GM19240 (cell line): ENCODE data around the gene LIM2.

Experiments
- DNase-seq: peaks from one replicate; pipeline ENCODE4 v3.0.0; 2011; ENCODE audit warnings: low spot score; ENCODE audit not compliant: insufficient read length

LIM2 gene

GRCh38 chr19:51396175-51396574 lies 8.4 kb upstream of the LIM2 start:
- DNase-seq: no peak

- DNase-seq: peak; percentile 89
These were observed 6.5 kb upstream of the LIM2 start for GRCh38 chr19:51394050-51394836.

DNA sequence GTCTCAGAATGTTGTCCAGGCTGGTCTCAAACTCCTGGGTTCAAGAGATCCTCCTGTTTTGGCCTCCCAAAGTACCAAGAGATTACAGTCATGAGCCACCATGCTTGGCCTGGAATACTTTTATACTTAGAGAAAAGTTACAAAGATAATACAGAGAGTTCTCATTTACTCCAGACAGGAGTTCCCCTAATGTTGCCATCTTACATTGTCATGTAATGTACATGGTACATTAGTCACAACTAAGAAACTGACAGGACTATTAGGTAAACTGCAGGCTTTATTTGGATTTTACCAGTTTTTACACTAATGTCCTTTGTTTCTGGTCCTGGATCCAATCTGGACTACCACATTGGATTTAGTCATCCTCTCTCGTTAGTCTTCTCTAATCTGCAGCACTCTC lies 4.9 kb upstream of the LIM2 start:
- DNase-seq: no peak

DNA sequence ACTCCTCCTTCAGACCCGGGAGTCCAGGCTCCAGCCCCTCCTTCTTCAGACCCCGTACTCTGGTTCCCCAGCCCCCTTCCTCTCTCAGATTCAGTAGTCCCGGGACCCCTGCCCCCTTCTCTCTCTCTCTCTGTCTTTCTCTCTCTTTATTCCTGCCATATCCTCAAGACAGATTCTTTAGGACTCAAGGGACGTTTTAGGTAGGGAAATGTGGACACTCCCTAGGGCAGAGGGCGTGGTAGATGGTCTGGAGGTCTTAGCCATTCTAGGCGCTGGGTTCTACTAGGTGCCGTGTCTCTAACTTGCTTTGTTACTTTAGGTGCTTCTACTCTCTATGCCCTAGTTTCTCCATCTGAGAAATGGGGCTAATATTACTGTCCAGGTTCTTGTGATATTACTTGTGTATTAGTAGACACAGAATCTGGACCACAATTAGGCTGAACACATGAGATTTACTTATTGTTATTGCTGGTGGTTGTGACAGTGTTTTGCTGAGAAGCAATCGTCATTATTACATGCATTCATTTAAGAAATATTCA lies 3.4 kb upstream of the LIM2 start:
- DNase-seq: no peak

DNA sequence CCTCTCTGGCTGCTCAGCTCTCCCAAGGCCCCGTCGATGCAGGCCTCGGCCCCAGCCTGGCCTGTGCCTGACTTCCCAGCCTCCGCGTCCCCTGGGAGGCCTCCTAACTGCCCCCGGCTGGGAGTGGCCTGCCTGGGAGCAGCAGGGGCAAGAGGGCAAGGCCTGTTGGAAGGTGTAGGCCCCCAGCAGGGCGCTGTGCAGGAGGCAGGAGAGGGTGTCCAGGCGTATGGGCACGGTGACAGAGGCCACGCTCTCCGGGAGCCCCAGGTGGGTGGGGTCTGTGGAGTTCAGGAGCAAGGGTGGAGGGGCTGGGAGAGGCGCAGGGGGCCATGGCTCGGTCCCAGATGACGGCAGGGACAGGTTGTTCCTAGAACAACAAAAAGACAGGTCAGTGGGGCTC lies 1.4 kb upstream of the LIM2 start:
- DNase-seq: no peak

DNA sequence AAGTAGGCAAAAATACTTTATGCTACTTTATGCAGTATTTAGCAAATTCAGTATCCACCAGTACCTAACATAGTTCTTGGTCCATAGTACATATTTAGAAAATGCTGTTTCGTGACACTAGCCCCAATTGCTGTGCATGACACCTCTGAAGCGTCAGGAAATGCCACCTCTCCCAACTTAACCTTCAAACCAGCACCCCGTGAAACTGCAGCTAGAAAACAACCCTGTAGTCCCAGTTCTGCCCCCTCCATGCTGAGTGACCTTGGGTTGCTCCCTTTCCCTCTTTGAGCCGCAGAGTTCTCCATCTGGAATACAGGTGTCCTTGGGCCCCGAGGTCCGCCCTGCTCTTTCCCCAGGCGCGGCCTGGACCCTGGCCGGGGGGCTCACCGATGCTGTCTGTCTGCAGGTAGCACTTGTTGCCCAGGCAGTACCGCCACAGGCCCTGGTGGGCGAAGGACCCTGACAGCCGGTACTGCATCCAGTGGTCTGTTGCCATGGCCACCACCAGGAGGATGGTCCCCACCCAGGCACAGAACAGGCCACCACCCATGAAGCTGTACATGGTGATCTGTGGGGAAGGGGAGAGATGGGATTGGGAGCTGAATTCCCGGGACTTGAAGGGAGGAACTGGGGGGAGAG lies 773 bp downstream of the LIM2 start:
- no peak for DNase-seq

- DNase-seq: no peak
These were observed 5.8 kb downstream of the LIM2 start for GRCh38 chr19:51382004-51382403.

DNA sequence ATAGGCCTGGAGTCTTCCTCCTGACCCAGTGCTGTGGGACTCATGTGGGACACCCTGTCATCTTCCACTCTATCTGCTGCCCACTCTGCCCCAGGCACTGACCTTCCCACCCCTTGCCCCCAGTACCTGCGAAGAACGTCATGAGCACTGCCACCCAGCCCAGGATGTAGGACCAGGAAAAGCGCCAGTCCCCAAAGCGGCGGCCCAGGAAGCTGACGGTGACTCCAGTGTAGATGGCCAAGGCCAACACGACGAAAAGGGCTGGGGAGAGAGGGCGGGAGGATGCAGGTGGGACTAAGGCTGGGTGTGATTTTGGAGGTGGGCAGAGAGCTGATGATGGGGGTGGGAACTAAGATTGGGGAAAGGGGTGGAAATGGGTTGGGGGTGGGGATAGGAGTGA lies 7.4 kb downstream of the LIM2 start:
- no peak for DNase-seq

DNA sequence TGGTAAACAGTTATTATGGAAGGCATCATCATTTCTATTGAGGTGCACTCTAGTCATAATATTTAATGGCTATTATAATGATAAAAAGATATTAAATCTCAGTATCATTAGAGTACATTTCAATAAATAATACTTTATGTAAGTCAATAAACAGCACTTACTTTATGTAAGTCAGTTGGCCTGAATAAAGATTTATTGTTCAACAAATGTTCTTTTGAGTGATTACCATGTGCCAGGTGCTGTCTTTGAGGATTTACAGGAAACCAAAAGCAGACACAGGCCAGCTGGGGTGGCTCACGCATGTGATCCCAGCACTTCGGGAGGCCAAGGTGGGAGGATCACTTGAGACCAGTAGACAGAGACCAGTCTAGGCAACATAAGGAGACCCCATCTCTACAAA lies 10.4 kb downstream of the LIM2 start:
- DNase-seq: no peak

GRCh38 chr19:51375504-51376221 lies 12.1 kb downstream of the LIM2 start:
- peak; percentile 41 for DNase-seq

- peak; percentile 26 for DNase-seq
These were observed 14.9 kb downstream of the LIM2 start, which contains the start of gene NKG7 for GRCh38 chr19:51372649-51373504. Gene NKG7 (minus strand): TSS chr19:51372654. CDS start chr19:51372535, 119 bp downstream.

DNA sequence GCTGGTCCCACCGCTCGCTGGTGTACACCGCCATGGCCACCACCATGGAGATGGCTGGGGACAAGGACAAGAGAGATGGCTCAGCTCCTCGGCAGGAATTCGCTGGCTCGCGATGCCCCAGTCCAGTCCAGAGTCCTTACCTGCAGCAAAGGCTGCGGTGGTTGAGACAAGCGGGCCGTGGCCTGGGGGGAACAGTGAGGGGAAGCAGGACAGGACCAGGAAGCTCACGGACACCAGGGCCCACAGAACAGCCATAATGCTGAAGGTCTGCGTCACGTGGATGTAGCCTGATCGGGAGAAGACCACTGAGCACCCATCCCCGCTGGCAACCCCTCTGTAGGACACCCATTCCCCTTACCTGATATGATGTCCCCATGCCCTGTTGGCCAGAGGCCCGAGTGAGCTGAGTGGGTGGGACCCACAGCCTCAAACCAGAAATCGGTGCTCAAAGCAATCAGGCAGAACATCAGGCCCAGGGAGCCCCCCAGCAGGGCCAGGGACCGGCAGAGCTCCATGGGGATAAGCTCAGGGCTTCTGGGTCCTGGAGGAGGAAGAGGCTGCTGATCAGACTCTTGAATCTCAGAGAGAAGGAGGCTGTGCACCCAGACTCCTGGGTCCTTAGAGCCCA lies 15.6 kb downstream of the LIM2 start:
- DNase-seq: no peak

DNA sequence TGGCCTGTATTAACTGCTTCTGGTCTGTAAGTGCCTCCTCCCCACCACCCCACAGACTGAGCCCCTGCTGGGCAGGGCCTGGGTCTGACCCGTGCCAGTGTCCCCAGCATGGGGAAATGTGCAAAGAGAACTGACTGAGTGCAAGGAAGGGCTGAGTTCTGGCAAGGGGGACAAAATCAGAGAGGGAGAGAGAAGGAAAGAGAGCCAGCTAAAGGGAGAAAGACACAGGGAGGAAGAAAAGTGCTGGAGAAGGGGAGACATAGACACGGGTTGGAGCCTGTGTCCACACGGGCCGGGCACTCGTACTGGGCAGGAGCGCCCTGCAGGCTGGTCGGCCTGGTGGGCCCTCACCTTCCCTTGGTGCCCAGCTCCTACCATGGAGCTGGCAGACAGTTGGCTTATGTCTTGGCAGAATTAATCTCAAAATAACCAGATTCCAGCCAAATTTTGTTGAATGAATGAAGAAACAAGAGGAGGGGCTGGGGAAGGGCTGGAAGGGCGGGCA lies 16.5 kb downstream of the LIM2 start:
- DNase-seq: no peak

GRCh38 chr19:51370230-51370629 lies 17.5 kb downstream of the LIM2 start:
- DNase-seq: no peak

DNA sequence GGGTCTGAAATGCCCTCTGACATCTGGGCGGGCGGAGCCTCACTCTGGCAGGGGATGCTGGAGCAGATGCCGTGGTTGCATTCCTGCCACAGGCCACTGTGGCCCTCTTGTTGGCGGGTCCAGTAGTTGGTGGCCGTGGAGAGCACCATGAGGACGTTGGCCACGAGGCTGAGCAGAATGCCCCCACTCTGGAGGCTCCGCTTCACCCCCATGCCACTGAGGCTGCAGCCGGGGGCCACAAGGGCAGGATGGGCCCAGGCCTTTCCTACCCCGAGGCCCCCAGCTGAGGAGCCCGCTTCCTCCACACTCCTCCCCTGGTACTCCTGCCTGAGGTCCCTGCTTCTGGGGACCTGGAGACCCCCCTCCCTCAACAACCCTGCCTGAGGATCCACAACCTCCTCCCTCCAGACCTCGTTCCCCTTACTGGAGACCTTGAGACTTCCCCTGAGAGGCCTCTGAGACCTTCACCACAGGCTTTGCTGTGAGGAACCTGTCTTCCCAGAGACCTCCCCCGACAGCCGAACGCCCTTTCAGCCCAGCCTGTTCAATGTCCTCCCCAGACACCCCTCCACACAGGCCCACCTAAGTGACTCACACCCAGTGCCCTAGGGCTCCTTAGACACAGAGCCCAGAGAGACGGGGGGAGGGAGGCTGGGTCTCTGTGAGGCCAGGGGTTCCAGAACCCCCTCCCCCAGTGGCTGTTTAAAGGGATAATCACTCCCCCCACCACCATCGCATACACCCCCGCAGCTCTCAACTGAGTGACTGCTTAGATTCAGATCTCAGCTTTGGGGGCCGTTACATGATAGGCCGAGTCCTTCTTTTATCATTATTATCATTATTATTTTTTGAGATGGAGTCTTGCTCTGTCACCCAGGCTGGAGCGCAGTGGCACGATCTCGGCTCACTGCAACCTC lies 19.1 kb downstream of the LIM2 start, which contains the start of gene CLDND2:
Gene CLDND2, minus strand, starts transcription at position 638 of the 917 bp plus-strand sequence. Its CDS starts 426 bp downstream, at position 212.
- no peak for DNase-seq

- DNase-seq: peak; percentile 87
These were observed 20.0 kb downstream of the LIM2 start for GRCh38 chr19:51367565-51368365.

- DNase-seq: no peak
These were observed 20.6 kb downstream of the LIM2 start for GRCh38 chr19:51367255-51367564.
